Measurements from ENCODE around the gene POLE.

Gene POLE, protein sequence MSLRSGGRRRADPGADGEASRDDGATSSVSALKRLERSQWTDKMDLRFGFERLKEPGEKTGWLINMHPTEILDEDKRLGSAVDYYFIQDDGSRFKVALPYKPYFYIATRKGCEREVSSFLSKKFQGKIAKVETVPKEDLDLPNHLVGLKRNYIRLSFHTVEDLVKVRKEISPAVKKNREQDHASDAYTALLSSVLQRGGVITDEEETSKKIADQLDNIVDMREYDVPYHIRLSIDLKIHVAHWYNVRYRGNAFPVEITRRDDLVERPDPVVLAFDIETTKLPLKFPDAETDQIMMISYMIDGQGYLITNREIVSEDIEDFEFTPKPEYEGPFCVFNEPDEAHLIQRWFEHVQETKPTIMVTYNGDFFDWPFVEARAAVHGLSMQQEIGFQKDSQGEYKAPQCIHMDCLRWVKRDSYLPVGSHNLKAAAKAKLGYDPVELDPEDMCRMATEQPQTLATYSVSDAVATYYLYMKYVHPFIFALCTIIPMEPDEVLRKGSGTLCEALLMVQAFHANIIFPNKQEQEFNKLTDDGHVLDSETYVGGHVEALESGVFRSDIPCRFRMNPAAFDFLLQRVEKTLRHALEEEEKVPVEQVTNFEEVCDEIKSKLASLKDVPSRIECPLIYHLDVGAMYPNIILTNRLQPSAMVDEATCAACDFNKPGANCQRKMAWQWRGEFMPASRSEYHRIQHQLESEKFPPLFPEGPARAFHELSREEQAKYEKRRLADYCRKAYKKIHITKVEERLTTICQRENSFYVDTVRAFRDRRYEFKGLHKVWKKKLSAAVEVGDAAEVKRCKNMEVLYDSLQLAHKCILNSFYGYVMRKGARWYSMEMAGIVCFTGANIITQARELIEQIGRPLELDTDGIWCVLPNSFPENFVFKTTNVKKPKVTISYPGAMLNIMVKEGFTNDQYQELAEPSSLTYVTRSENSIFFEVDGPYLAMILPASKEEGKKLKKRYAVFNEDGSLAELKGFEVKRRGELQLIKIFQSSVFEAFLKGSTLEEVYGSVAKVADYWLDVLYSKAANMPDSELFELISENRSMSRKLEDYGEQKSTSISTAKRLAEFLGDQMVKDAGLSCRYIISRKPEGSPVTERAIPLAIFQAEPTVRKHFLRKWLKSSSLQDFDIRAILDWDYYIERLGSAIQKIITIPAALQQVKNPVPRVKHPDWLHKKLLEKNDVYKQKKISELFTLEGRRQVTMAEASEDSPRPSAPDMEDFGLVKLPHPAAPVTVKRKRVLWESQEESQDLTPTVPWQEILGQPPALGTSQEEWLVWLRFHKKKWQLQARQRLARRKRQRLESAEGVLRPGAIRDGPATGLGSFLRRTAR (N-terminal part only)

DNA sequence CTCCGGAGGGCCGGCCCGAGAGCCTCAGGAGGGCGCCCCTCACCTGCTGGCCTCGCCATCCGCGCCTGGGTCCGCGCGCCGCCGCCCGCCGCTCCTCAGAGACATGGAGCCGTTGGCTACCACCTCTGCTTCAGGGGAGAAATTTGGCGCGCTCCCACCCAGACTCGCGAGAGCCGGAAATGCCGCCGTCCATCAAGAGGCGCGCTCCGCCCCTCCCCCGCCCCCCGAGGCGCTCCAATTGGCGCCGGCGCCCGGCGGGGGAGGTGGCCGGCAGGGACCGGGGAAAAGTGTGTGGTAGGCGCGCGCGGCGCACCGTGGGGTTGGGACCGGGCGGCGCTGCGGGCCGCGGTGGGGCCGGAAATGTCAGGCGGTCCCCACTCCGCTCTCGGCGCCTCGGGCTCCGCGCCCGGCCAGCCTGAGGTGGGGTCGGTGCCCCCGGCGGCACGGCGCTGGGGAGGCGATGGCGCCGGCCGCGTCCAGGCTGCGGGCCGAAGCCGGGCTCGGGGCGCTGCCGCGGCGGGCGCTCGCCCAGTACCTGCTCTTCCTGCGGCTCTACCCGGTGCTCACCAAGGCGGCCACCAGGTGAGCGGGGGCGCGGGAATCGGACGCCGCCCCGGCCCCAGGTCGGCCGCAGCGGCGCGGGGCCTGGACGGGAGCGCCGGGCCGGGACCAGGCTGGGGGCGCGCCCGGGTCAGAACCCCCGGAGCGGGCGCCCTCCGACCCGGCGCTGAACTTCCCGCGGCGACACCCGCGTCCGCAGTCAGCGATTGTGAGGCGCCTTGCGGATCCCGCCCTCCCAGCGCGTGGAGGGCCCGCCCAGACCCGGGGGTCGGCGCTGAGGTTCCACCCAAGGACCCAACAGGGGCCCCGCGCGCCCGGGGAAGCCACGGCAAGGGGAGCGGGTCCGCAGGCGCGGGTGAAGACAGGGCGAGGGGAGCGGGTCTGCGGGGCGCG is at the start of gene POLE, which contains the start of gene PXMP2:
TSS of gene POLE (minus strand) at position 132 of the 954 bp plus-strand sequence. CDS start at position 105, 27 bp downstream.
TSS of gene PXMP2 (plus strand) at position 377 of the 954 bp plus-strand sequence. CDS start at position 461, 84 bp downstream.
- DNase-seq = peak; percentile 96 to 97

DNA sequence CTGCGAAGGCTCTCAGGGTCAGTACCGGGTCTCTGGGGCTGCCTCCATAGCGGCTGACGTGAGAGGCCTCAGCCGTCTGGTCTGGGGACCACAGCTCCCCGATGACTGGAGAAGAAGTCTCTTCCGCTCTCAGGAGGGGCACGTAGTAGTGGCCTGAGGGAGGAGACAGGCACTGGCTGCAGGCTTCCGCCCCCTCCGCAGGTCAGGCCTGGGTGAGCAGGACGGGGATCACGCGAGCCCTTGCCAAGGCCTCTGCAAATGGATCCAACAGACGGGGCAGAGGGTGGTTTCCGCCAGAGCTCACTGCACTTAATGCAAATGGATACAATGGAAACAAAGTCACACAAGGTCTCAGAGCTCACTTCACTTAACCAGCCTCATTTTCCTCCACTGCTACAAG is 49.8 kb upstream of the POLE start:
- no peak for DNase-seq

DNA sequence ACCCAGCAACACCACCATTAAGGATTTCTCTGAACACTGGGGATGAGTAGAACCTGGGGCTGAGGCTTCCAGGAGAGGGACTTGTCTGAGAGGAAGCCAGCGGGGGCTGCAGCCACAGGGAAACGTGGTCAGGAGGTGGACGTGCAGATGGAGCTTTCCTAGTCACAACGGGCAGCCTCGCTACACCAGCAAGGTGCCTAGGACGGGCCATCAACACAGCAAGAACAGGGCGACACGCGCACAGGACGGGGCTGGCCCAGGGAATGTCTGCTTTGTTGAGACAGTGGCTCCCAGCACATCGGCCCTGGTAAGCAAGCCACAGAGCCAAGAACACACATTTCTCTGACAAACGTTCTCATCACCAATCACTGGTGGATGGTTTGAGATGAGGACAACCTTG is 49.2 kb upstream of the POLE start:
- no peak for DNase-seq

DNA sequence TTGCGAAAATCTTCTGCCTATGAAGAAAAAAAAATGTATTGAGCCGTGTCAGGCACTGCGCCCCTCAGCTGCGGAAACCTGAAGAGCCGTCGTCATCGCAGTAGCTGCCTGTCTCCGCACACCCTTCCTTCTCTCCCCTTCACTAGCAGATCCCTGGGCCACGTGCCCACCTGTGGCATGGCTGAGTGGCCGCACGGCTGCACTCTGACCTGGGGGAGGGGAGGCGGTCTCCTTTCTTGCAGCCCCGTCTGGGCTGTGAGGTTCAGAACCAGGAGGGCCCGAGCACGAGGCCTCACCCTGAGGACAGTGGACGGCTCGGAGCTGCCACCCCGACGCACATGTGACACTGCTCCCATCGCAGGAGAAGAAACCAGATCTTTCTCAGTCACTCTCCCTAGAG is 48.4 kb upstream of the POLE start:
- no peak for DNase-seq

DNA sequence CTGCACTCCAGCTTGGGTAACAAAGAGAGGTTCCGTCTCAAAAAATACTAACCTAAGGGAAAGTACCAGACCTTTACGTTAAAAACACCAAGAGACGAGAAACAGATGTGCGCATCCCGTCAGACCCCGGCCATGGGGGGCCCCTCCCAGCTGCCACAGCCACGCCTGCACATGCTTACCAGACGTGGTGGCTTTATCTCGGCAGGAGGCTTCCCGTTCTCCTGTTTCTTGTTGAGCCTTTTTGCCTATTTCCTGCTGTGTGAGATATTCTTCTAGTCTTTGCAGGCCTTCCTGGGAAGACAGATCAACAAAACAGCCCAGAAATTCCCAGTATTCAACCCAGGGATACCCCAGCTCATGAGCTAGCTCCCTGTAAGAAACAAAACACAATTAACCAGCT is 47.1 kb upstream of the POLE start:
- no peak for DNase-seq

DNA sequence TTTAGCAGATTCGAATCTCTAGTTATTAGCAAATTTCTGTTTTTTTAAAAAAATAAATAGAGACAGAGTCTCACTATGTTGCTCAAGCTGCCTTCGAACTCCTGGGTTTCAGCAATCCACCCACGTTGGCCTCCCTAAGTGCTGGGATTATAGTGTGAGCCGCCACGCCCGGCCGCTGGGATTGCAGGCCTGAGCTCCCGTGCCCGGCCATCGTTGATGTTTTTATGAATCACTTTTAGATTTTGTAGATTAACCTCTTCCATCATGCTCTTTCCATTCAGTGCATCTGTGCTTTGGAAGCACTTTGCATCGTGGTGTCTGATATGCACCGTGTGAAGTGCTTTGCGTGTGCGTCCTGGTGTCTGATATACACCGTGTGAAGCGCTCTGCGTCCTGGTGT is 44.4 kb upstream of the POLE start:
- no peak for DNase-seq

DNA sequence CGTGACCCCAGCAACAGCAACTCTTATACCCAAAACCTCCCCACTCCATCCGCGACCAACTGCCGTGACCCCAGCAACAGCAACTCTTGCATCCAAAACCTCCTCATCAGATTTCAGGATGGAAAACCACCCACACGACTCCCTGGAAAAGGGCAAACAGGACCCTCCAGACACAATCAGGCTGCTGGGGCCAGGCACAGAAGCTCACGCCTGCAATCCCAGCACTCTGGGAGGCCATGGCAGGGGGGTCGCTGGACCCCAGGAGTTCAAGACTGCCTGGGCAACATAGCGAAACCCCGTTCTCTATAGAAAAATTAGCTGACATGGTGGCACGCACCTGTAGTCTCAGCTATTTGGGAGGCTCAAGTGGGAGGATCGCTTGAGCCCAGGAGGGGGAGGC is 43.2 kb upstream of the POLE start:
- no peak for DNase-seq

DNA sequence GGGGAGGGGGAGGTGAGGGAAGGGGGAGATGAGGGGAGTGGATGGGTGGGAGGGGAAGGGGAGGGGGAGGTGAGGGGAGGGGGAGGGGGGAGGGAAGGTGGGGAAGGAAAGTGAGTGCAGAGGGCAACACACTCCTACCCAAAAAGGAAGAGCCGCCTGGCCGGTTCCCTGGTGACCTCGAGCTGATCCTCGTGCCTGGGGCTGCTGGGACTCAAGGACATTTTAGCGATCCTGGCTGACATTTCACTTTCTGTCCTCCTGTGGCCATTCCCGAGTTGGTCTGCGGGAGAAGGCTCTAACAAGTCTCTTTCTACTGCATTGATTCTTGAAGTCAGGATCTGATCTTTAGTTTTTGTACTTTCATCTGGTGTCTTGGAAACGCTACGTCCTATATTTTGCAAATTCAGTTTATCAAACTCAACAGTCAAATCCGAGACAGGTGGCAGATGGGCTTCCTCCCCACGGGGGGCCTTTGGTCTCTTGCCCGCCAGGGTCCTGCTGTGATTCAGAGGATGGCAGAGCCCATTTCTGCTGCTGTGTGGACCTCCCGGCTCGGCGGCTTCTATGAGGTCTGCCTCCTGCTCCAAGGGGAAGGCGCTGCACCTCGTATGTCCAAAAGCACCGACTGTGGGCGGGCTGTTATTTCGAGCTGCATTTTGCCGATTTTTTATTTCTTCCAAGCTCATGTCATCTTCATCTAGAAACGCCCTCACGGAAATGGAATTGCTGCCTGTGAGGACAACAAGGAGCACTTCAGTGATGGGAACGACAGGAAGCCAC is 42.6 kb upstream of the POLE start:
- DNase-seq = no peak

DNA sequence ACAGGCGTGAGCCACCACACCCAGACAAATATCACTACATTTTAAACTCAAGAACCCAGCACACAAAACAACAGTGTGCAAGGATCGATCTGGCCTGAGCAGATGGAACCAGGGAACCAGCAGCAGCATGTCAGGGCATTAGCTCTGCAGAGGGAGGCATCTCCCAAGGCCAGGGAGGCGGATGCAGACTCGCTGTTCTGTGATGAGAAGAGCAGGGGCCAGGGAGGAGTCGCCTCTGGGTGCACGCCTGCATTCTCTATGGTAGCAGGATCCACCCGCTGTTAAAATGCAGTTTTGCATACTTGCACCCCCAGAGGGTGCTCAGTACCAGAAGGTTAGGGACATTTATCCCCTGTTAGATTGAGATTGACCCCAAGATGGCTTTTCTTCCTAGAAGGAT is 41.4 kb upstream of the POLE start:
- no peak for DNase-seq

DNA sequence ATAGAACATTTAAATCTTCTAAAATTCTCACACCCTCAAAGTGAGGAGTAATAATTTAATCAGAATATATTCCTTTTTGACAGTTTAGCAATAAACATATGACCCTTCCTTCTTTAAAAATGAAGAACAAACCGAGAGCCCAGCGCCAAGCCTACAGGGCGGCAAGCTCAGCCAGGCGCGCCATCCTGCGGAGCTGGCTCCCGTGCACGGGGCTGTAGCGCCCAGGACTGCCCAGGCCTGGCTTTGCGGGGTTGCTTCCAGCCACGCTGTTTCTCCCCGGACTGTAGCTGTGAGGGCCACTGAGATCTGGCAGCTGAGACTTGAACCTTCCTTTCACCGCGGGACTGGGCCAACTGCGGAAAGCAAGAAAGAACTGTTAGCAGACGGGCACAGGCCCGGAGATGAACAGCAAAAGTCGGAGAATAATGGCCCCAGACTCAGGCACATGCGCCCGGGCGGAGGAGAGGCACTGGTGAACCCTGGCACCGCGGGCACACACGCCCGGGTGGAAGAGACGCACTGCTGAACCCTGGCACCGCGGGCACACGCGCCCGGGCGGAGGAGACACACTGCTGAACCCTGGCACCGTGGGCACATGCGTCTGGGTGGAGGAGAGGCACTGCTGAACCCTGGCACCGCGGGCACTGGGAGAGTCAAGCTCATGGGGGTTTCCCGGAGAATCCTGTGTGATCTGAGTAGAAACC is 40.1 kb upstream of the POLE start:
- DNase-seq = no peak

DNA sequence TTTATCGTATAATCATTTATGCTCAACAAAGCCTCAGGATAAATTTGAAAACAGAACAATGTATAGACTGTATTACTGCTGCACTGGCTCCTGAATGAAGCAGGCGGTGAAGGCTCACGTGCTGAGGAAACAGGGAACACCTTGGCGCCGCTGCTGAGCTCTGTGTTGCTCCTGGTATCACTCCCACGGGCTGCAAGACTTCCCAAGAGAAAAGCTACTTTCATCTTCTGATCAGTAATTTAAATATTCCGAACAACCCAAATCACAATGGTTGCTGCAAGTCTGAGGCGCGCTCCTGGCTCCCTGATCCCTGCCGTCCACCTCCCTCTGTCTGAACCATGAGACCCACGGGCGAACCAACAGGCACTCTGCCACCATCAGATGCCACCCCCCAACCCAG is 39.2 kb upstream of the POLE start:
- DNase-seq = no peak

DNA sequence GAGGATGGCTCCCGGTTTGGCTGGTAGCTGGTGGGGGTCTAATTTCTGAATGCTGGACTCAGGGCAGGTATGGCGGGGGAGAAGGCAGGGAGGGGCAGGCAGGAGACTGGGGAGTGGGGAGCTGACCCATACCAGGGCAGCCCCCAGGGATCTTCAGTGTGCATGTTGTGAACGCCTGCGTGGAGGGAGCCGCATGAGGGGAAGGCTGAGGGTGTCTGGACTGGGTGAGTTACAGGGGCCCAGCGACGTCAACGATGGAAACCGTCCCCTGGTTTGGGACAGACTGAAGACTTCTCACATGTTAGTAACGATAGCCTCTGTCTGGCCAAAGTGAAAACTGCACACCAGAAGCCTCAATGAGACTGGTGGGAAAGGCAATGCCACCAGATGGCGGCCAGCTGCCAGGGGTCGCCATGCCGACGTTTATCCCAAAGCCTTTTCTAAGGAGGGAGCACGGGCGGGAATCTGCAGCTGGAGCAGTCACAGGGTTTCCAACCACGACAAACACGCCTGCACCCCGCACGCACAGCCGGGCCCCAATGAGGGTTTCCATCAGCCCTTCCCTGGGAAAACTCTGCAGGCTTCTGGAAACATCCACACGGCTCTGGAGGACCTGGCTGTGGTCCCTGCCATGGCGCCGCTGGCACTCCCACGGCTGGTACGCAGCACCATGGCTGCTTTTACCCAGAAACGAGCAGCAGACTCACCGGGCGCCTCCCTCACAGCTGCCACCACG is 37.5 kb upstream of the POLE start:
- no peak for DNase-seq

DNA sequence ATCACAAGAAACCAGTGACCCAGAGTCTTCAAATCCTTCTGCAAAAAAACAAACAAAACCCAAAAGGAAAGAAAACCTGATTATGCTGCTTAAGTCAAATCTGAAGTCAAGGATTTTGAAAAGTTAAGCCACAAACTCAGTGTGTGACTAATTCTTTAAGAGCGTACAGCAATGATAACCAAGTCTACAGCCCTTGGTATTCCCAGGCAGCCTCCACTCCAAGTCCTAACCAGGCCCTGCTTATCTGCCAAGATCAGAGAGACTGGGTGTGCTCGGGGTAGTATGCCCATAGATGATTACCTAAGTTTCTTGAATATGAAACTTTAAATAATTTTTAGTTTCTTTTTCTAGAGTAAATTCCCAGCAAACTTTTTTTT is 36.6 kb upstream of the POLE start:
- DNase-seq = no peak

DNA sequence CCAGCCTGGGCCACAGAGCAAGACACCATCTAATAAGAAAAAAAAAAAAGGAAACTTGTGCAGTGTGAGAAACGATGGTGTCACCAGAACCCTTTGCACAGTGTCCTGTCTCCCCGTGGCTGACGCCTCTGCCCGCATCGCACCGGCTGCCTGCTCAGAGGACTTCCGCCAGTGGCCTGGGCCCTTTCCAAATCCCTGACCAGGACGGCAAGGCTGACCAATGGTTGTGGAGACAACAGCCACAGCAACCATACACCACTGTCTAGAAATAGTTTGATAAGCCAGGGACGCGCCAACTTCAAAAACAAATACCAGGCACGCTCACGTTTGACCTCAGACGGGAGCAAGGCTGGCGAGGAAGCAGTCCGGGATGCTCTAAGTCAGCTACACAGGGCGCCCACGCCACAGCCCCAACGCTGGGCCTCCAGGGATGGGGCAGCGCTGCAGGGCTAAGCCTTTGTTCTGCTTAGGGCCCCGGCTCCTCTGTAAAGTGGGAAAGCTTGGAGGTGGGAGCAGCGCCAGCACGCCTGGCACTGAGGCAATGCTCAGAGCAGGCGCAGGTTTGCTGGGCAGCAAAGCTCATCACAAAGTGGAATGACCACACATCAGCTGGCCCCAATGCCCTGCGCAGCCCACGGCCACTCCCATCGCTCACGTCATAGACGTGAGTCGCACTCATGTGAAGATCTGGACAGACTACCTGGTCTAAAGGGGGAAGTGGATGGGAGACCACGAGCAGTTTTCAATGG is 36.0 kb upstream of the POLE start:
- DNase-seq = no peak

DNA sequence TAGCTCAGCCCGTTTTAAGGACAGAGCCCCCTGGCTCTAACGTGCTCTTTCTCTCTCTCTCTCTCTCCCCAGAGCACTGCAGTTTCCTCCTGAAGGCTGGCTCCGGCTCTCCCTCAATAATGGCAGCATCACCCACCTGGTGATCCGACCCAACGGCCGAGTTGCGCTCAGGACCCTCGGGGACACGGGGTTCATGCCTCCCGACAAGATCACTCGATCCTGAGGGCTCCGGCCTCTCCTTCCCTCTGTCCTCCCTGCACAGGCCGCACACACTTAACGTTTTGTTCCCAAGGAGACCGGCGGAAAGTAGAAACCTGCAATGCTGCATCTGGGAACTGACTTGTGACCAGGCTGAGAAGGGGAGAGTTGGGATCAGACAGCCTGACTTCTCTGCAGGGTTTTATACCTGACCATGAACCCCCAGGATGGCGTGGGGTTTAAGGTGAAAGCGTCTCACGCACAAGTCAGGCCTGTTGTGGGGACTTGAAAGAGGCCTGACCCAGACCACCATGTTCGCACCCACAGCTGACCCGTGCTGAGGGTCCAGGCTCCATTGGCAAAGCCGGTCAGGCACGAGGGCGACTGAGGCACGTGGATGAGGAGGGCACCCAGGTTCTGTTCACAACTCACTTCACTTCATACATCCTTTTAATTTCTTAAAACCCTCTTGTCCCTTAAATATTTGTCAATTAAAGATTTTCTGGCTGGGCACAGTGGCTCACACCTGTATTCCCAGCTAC is 33.6 kb upstream of the POLE start:
- no peak for DNase-seq

DNA sequence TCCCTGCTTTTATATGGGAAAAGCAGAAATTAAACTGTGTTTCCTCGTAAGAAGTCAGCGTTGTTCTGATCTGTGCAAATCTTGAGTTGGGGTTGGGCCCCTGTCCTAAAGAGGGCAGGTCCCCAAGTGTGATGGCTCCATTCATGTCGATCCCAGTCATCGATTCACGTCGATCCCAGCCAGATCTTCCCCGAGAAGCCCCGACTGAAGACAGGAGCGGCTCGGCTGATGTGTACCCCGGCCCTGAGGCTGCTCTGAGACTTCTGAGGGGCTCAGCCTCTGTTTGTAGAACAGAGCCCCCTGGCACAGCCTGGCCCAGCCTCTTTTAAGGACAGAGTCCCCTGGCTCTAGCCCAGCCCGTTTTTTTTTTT is 32.8 kb upstream of the POLE start:
- DNase-seq = no peak

DNA sequence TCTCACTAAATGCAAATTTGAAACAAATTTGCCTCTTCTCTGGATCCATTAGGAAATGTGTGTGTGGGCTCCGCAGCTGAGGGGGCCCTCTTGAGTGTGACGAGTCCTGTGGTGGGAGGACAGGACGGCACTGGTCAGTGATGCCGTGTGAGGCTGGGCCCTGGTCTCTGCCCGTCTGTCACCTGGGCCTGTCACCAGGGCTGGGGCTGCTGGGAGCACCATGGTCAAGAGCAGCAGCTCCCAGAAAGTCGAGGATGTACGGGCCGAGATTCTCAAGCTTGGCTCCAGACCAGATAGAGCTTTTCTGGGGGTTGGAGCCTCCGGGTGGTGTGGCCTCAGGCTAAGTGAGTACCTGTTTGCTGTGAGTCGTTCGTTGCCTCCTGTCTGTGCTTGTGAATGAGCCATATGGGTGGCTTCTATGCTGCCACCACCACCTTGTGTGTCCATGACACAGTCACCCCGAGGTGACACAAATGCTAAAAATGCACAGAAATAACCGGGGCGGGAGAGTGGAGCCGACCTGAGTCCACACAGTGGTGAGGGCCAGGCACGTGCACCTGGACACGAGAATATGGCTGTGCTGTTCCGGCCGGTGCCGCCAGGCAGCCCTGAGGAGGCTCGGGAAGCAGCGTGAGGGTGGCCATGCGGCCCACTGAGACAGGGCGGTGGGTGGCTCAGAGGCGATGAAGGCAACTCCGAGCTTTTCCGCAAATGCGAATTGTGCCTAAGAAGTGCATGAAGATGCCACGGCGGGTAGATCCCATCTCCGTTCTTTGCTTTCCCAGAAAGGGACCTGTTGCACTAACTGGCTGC is 32.2 kb upstream of the POLE start:
- DNase-seq = no peak

Data from NCI-H2081 (cell line).